HG03045 (cell line): ENCODE measurements around the gene KCNG2.
"Not testable (repeated sequence)": the region's sequence is repeated elsewhere in the genome, so short reads cannot be mapped to it uniquely, and the experiment has no call there.

Experiments used
- ATAC-seq: cut with Tn5 transposase; IDR thresholded peaks from one replicate; pipeline ENCODE4 v1.9.1; 2021; ENCODE audit warnings: mild to moderate bottlenecking, moderate library complexity; ENCODE audit not compliant: unreplicated experiment

The KCNG2 gene

DNA sequence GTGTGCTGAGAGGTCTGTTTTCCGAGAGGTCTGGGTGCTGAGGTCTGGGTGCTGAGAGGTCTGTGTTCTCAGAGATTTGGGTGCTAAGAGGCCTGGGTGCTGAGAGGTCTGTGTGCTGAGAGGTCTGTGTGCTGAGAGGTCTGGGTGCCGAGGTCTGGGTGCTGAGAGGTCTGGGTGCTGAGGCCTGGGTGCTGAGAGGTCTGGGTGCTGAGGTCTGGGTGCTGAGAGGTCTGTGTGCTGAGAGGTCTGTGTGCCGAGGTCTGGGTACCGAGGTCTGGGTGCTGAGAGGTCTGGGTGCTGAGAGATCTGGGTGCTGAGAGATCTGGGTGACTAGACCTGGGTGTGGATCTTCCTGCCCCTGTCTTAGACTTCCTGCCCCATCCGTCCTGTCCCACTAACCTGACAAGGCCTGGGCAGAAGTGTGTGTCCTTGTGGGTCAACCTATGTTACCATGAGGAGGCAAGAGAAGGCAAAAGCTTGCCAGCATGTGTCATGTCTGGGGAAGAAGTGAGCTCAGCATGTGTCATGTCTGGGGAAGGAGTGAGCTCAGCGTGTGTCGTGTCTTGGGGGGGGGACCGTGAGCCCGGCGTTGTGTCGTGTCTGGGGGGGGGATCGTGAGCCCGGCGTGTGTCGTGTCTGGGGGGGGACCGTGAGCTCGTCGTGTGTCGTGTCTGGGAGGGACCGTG lies 69.3 kb downstream of the KCNG2 start:
- ATAC-seq, result no peak

DNA sequence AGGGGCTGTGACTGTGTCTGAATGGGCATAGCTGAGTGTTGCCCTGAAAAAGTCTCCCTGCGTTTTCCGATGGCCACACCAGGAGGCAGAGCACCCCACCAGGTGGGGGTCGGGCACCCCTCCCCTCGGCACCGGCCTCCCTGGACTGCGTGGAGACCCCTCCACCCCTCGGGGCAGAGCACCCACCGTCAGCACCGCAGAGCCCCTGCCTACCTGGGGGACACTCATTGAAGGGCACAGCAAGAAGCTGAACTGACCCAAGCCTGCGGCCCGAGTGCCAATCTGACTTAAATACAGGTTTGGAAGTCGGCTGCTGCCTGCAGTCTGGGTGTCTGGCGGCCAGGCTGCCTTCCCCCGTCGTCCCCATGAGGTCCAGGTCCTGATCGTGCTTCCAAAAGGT lies 69.9 kb downstream of the KCNG2 start:
- no peak for ATAC-seq

DNA sequence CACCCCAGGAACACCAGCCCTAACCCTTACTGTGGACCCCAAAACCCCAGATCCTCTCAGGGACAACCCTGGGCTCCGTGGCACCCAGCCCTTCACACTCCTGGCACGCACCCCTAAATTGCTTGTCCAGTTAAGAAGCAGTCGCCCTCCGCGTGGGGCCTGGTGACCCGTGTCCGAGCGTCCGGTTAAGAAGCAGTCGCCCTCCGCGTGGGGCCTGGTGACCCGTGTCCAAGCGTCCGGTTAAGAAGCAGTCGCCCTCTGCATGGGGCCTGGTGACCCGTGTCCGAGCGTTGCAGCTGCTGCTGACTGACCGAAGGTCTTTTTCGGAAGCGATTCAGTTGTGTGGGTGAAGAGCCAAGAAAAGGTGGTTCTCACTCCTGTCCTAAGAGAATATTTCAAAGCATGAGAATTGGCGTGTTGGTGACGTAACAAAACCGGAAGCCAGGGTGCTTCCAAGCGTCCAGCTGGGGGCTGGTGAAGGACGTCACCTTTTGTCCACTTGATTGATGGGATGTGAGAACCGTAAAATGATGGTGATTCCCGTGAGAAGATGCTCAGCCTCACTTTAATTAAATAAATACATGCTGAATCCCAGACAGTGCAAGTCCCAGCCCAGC lies 70.5 kb downstream of the KCNG2 start:
- ATAC-seq, result no peak

DNA sequence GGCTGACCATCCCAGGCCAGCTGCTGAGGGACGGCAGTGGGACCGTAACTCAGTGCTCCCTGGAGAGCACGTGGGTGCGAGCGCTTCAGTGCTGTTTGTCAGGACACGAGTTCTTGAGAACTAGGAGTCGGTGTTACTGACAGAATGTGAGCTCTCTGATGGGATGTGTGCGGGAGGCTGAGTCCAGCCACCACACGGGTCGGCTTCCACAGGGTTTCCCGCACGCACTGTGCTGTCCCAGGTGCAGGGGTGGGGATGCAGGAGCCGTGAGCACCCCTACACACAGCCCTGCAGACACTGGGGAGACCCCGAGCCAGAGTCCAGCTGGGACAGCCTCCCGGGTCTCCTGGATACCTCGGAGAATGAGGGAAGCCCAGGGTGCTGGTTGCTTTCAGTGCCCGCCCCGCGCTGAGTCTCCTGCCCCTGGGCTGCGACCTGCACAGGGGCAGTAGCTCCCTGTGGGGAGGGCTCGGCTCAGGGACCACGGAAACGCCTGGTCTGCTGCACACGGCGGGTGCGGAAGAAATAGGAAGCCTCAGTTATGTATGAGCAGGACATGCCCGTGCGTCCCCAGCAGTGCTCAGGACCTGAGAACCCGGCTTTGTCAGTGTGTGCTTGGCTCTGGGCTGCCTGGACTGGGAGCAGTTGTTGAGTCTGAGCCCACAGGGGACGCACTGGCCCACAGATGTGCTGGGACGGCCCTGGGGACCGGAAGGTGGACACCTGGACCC lies 71.2 kb downstream of the KCNG2 start:
- ATAC-seq, result no peak

DNA sequence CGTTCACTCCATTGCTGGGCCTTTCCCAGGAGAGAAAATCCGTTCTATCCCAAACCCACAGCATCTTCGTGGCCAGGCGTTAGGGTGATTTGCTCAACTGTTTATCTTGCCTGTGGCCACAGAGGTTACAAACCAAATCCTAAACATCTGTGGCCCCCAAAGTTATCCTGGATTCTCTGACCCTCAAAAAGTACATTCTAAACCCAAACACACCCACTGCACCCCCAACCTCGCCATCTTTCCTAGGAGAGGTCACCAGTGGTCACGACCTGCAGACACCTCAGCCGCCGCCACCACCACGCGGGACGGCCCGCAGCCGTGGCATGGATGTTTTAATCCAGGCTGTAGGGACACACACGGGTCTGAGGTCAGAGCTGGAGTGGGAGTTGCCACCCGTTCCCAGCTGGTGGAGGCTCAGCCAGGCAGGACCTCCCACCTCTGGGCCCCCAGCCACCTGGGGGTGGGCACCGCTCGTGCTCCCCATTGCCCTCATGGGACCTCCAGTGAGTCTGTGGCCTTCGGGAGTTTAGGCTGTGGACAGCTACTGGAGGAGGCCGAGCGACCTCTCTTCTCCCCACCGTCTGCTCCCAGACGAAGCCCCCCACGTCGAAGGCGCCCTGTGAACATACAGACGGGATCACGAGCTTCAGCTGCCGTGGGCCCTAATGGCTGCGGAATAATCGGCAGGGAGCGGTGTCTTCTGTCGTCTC lies 72.0 kb downstream of the KCNG2 start:
- no peak for ATAC-seq

DNA sequence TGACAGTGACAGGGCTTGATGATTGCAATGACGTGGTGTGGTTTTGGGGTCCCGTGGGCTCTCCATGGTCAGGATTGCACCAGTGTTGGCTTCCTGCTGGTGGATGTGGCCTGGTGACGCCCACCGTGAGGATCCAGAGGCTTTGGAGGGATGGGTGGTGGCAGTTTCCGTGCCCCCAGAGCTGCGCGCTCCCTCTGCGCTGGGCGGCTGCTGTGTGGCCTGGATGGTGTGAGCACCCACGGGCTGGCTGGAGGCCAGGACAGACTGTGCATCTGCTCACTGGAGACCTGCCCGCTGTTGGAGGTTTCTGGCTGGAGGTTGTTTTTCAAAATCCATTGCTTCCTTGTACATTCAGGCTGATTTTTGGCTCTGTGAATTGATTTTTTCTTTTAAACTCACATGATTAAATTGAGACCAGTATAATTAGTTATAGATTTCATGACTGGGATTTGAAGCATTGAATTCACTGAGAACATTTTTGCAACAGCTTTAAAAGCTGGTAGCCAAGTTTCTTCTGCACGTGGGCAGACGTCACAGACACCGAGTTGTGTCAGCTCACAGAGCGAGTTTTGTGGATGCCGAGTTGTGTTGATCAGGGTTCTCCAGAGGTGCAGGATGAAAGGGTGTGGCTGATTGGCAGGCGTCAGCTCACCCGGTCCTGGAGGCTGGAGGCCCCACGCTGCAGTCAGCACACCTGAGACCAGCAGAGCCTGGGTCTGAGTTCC lies 72.7 kb downstream of the KCNG2 start:
- ATAC-seq, result no peak

DNA sequence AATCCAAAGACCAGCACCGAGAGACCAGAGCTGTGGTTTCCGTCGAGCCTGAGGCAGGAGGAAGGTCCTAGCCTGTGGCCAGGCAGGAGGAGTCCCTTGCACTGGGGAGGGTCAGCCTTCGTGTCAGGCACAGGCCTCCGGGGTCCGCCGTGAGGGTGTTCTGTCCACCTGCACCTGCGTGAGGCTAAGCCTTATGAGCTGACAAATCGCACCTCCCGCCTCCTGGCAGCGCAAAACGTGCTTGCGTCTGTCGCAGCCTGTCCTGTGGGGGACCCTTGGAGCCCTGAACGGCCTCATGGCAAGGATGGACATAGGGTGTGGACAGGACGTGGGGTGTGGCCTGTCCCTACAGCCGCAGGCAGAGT lies 73.3 kb downstream of the KCNG2 start:
- ATAC-seq, result no peak

DNA sequence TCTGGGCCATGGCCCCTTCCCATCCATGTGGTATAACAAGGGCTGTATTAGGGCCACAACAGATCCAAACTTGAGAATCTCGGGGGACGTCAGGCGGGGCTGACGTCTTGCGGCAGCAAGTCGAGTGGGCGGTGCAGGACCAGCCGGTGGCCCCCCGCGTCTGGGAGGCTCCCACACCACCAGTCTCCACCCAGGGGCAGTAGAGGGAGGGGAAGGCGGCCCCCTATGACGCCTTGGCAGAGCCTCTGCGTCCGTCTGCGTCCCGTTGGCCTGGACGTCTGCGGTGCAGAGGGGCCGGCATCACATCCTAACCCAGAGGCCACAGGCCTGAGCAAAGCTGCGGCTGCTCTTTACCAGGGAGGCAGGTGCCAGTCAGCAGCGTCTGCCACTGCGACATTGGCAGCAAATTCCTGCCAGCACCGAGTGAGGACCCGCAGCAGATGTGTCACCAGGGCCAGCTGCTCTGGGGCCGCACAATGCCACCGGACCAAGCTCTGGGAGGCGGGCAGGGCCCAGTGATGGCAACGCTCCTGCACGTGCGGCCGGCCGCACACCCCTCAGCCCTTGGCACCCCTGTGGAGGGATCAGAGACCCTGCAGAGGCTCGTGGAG lies 73.8 kb downstream of the KCNG2 start:
- ATAC-seq, result no peak

DNA sequence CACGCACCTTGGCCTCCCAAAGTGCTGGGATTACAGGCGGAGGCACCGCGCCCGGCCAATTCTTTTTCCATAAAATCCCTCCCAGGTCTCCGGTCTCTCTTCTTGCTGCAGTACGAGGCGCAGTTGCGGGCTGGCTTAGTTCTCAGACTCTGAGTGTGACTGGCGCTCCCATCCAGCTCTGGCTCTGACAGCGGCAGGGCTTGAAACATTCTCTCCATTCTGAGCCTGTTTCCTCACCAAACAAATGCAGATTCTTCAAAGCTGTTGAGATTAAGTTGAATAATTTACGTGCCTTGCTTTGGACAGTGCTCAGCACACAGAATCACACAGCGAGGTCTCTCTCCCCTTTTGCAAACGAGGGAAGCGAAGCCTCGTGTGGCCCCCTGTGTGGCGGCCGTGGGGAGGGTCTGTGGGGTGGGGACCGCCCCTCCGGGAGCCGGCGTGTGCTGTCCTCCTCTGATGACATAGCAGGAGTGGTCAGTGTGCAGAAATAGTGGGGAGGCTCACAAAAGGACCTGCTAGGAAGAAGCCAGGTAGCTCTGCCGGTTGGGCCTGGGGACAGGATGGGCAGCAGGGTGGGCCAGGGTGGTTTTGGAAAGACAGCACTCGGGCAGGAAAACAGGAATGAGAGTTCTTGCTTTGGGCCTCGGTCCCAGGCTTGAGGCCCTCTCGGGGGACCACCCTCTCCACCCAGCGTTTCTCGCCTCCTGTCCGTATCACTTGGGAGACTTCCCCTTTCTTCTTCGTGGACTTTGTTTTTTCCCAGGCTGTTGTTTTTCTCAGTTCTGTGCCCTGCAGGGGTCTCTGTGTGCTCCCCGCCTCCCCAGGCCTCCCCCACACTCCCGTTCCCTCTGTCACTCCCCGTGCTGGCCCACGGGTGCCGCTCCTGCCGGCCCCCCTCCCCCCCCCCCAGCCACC lies 75.0 kb downstream of the KCNG2 start:
- ATAC-seq, result no peak

DNA sequence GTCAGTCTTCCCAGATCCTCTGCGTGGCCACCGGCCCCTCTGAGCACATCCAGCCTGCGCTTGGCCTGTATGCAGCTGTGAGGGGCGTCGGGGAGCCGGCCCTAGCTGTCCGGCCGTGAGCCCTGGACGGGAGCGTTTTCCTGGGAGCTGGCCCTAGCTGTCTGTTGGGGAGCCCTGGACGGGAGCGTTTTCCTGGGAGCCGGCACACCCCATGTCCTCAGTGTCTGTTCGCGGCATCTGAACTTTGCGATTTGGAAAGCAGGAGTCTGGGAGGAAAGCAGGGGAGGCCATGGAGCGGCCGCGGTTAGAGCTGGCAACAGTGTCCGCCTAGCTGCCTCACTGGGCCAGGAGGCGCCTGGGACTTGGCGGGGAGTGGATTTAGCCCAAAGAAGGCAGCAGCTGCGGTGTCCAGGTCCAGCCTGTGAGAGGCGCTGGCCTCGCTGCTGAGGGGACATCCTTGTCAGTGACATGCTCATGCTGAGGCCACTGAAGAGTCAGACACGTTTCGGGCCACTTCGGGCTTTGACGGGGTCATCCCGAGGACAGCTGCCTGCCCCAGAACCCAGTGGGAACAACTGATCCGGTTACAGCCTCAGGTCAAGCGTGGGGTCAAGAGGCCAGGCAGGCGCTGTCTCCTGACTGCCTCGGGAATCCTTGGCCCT lies 75.8 kb downstream of the KCNG2 start:
- no peak for ATAC-seq

DNA sequence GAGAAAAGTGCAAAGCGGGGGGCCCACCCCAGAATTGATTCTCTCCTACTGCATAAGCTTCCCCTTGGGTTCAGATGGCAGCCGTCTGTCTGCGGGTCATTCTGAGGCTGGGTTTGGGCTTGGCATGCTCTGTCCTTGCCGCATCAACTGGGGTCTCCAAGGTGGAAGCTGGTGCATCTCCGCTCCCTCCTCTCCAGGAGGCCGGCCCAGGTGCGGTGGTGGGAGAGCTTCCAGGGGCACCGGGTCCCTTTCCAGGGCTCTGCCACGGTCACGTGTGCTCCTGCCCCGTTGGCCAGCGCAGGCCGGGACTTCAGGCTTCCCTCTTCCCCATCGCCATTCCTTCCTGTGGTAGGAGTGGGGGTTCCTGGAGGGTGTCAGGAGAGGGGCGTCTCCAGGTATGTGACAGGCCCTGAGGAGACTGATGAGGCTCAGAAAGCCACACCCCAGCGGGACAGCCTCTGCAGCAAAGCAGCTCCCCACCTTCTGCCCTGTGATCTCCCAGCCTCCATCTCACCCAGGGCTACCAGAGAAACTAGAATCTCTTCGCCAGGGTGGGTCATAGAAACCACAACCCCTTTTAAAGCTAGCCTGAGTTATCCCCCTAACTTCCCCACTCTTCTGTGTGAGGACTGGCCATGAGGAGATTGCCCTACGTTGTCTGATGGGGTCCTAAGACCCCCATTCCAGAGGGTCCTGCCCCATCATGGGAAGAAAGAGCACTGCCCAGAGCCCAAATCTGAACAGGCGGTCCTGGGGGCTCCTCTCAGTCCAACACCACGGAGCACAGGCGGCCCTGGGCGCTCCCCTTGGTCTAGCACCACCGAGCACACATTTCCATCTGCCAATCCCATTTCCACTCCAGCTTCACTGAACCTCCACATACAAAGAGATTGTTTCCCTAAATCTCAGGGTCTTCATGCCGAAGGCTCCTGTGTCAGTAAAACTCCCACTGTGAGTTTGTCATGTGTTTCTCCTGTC lies 77.1 kb downstream of the KCNG2 start:
- no peak for ATAC-seq

DNA sequence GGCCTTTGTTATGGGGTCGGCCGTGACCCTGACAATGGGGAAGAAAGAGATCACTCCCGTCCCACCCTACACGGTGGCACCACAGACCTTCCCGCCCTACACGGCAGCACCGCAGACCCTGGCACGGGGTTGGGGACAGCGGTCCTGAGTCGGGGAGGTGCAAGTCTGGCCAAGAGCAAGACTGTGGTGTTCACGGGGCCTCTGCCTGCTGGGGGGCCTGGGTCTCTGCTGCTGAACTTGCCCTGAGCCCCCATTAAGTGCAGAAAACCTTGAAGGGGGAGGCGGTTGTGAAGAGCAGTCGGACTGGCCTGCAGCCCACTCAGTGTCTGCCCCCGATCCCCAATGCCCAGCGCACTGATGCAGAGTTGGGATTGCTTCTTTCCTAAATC lies 77.8 kb downstream of the KCNG2 start:
- ATAC-seq, result no peak

DNA sequence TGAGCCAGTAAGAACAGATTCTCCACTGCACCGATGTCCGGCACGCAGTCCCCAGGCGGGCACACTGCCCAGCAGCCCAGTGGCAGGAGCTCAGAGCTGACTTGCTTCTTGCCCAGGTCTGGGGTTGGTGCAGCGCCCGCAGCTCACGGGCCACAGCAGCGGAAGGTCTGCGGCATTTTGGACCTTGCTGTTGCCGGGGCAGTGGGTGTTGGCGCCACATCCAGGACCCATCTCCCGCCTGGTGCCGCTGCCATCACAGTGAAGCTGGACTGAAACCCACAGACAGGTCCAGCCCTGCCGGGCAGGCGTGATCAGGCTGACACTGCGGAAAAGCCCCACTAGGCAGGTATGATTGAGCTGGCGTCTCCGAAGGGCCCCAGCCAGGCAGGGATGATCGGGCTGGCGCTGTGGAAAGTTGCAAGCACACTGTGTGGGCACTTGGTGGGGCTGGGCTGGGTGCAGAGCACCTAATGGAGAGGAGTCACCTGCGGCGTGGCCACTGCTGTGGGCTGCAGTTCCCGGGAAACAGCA lies 78.3 kb downstream of the KCNG2 start:
- ATAC-seq, result no peak

DNA sequence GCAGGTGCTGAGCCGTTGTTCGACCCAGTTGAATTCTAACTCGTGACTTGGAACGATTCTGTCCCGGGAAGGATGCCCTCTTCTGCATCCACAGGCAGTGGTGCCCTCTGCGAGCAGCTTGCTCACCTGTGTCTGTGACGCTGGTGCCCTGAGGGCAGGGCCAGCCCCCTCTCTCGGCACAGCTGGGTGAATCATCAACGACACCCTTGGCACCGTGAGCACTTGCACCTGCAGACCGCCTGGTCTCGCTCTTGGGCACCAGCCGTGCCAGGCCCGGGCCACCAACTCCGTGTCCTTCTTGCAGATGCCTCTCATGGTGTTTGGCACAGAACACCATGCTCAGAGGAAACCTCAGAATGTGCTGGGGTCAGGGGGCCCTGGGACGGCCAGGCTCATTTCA lies 78.8 kb downstream of the KCNG2 start:
- no peak for ATAC-seq

DNA sequence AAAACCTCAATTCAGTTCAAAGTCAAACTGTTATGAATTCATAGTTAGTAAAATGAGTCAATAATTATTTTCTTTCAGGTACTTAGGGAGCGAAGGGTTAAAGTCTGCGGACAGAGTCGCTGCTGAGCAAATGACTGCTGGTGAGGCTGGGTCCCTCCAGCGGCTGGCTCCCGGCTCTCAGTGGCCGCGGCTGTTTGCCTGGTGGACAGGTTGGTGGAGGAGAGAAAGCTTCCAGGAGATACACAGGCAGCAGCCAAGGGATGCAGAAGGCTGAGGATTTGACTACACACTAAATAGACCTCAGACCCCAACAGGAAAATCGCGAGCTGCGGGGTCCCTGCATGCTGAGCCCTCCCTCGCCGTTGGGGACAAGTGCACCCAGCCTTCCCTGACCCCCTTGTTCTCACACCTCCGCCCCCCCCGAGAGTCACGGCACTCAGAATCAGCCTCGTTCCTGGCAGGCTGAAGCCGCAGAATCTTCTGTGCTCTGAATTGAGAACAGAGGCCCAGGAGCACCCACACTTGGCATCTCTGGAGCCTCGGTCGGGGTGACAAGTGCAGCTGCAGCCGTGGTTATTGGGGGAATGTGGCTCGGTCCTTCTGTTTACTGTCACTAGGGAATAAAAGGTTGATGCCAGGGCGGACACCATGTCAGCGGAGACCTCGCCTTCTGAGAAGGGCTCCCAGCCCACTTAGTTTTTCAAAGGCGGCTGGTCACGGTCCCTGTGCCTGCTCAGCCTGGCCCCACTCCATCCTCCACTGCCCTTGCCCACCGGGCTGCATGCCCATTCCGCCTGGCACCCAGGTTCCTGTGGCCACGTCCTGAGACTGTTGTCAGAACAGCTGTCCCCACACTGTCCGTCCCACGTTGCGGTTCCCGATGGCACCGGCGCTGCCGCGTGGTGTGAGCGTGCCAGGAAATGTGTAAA lies 79.7 kb downstream of the KCNG2 start:
- no peak for ATAC-seq

DNA sequence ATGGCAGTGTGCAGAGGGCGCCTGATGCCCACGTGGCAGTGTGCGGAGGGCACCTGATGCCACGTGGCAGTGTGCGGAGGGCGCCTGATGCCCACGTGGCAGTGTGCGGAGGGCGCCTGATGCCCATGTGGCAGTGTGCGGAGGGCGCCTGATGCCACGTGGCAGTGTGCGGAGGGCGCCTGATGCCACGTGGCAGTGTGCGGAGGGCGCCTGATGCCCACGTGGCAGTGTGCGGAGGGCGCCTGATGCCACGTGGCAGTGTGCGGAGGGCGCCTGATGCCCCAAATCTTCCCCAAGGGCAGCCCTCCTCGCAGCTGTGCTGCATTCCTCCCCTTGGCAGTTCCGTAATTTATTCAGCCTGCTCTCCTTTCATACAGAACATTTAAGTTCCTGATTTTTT lies 80.5 kb downstream of the KCNG2 start:
- ATAC-seq, result not testable (repeated sequence)
